Testis (tissue), 2 donors: ENCODE results near the gene NUDT12.

Experiments used
- POLR2A ChIP-seq: fragments of 450-650 bp; IDR thresholded peaks from one replicate; pipeline ENCODE4 v1.6.1; 2017; ENCODE audit warnings: antibody characterized with exemption, mild to moderate bottlenecking, moderate library complexity
- TF ChIP-seq, protein P1 (sequence below), 3 experiments: fragments of 450-650 bp in 2 of 3; fragments of 200-600 bp in 1 of 3; sonication (generic) in 1 of 3; IDR thresholded peaks; one replicate each; pipeline ENCODE4 v1.5.1; 2016 to 2019; ENCODE audit warnings: antibody characterized with exemption in 3 of 3, mild to moderate bottlenecking in 2 of 3, moderate library complexity in 1 of 3

DNA sequence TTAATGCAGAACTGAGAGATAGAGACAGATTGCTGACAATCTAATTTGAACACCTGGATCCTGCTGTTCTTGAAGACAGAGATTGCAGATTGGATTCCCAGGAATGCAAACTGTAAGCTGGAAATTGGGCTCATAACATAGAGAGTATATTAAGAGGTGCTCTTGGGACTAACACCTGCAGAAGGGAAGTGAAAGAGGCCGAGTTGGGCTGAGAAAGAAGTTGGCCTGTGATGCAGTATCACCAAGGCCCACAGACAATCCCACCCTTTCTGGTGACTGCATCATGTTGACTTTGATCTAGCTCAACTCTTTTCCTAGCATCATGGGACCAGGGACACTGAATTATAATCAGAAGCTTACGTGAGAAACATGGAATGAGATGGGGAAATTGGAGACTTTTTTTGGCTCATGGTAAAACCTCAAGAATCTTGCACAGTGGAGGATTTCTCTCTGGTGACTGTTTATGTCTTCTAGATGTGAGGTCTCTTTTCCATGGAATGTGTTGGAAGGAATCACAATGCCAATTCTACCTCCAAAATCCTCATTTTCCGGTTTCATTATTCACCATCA lies 36.5 kb upstream of the NUDT12 start:
- TF ChIP-seq, protein P1, sequence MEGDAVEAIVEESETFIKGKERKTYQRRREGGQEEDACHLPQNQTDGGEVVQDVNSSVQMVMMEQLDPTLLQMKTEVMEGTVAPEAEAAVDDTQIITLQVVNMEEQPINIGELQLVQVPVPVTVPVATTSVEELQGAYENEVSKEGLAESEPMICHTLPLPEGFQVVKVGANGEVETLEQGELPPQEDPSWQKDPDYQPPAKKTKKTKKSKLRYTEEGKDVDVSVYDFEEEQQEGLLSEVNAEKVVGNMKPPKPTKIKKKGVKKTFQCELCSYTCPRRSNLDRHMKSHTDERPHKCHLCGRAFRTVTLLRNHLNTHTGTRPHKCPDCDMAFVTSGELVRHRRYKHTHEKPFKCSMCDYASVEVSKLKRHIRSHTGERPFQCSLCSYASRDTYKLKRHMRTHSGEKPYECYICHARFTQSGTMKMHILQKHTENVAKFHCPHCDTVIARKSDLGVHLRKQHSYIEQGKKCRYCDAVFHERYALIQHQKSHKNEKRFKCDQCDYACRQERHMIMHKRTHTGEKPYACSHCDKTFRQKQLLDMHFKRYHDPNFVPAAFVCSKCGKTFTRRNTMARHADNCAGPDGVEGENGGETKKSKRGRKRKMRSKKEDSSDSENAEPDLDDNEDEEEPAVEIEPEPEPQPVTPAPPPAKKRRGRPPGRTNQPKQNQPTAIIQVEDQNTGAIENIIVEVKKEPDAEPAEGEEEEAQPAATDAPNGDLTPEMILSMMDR (IDR thresholded peaks at IDR 0.05) = no peak
- TF ChIP-seq POLR2A = no peak
